SK-N-MC (cell line): ENCODE results near the gene IZUMO1.

Source experiments
- EZH2 ChIP-seq: fragments of 200-600 bp; sonication (generic); IDR thresholded peaks from one replicate; pipeline ENCODE4 v1.6.1; 2017; ENCODE audit warnings: antibody characterized with exemption
- POLR2AphosphoS5 ChIP-seq: IDR thresholded peaks from 2 replicates; pipeline ENCODE4 v1.6.1; 2012; ENCODE audit warnings: mild to moderate bottlenecking, low read depth, low read length, borderline replicate concordance

DNA sequence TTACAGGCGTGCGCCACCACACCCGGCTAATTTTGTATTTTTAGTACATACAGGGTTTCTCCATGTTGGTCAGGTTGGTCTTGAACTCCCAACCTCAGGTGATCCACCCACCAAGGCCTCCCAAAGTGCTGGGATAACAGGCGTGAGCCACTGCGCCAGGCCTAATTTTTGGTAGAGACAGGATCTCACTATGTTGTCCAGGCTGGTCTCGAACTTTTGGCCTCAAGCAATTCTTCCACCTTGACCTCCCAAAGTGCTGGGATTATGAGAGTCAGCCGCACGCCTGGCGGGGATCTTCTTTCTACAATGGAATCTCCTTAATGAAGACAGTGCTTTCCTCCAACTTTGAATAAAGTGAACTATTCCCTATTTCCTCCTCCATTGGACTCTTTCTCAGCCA is 12.1 kb downstream of the IZUMO1 start:
- TF ChIP-seq POLR2AphosphoS5 (no peak), EZH2 (no peak)
